HG03442 (cell line): Measurements from ENCODE around the gene PRDX6.
A peak's percentile ranks its signal among the peaks of the same experiment; 100 is the strongest.
"Not testable (repeated sequence)": the region's sequence is repeated elsewhere in the genome, so short reads cannot be mapped to it uniquely, and the experiment has no call there.

ENCODE experiments used
- ATAC-seq: cut with Tn5 transposase; IDR thresholded peaks from one replicate; pipeline ENCODE4 v1.9.1; 2021; ENCODE audit warnings: mild to moderate bottlenecking, moderate library complexity; ENCODE audit not compliant: unreplicated experiment

PRDX6 gene

GRCh38 chr1:173477286-173478093 lies at the start of gene PRDX6:
PRDX6 (plus strand) TSS chr1:173477335; CDS start chr1:173477398, 63 bp downstream.
- peak; percentile 55 for ATAC-seq

- ATAC-seq, result peak; percentile 69
Observed at GRCh38 chr1:173429471-173430402, 47.4 kb upstream of the PRDX6 start.

- ATAC-seq, result no peak
Observed at GRCh38 chr1:173430677-173431303, 46.3 kb upstream of the PRDX6 start.

- no peak for ATAC-seq
Observed at GRCh38 chr1:173431304-173432045, 45.7 kb upstream of the PRDX6 start.

GRCh38 chr1:173432331-173432730 lies 44.8 kb upstream of the PRDX6 start:
- no peak for ATAC-seq

- no peak for ATAC-seq
Observed at GRCh38 chr1:173433751-173434326, 43.3 kb upstream of the PRDX6 start.

- ATAC-seq, result no peak
Observed at GRCh38 chr1:173436841-173437428, 40.2 kb upstream of the PRDX6 start.

- no peak for ATAC-seq
Observed at GRCh38 chr1:173438675-173439074, 38.5 kb upstream of the PRDX6 start.

GRCh38 chr1:173440430-173440829 lies 36.7 kb upstream of the PRDX6 start:
- ATAC-seq, result no peak

GRCh38 chr1:173444757-173445156 lies 32.4 kb upstream of the PRDX6 start:
- ATAC-seq, result no peak

GRCh38 chr1:173445164-173445563 lies 32.0 kb upstream of the PRDX6 start:
- no peak for ATAC-seq

- ATAC-seq, result no peak
Observed at GRCh38 chr1:173445656-173446055, 31.5 kb upstream of the PRDX6 start.

GRCh38 chr1:173447224-173447623 lies 29.9 kb upstream of the PRDX6 start:
- ATAC-seq, result no peak

GRCh38 chr1:173448945-173449344 lies 28.2 kb upstream of the PRDX6 start:
- no peak for ATAC-seq

- no peak for ATAC-seq
Observed at GRCh38 chr1:173451981-173452380, 25.2 kb upstream of the PRDX6 start.

- ATAC-seq, result no peak
Observed at GRCh38 chr1:173453982-173454381, 23.2 kb upstream of the PRDX6 start.

GRCh38 chr1:173454966-173455524 lies 22.1 kb upstream of the PRDX6 start:
- no peak for ATAC-seq

- ATAC-seq, result no peak
Observed at GRCh38 chr1:173459885-173460284, 17.2 kb upstream of the PRDX6 start.

- ATAC-seq, result not testable (repeated sequence)
Observed at GRCh38 chr1:173462666-173463065, 14.5 kb upstream of the PRDX6 start.

- ATAC-seq, result not testable (repeated sequence)
Observed at GRCh38 chr1:173464185-173464584, 12.9 kb upstream of the PRDX6 start.
